Measurements from ENCODE around the gene NFATC1. TPM values are rescaled to one million over a fixed set of nuclear protein-coding genes. Genes with fewer than 3 reads are reported as not detected.
A peak's percentile ranks its signal among the peaks of the same experiment; 100 is the strongest.

The NFATC1 gene
- total and polyA plus RNA-seq, 9 donors: 7.0 to 17.1 (median 12.6) TPM

- no peak overlapping the region for H3K27ac ChIP-seq (ENCODE audit: low read length)
- H3K36me3 ChIP-seq (ENCODE audit: control insufficient read depth, insufficient read depth, low read length): peaks cover 34% of the 10 kb centered on the region
- 72% methylated on average over 21 of the region's 22 CpGs for WGBS (ENCODE audit: insufficient coverage)
- peaks cover 13% of the 10 kb centered on the region for H3K4me1 ChIP-seq (ENCODE audit: control insufficient read depth, insufficient read depth, low read length)
- no peaks in the 10 kb centered on the region for H3K9me3 ChIP-seq (replicated peaks; ENCODE audit: control insufficient read depth, low read depth, low read length)
- H3K27me3 ChIP-seq (ENCODE audit: control insufficient read depth, insufficient read depth, low read length): no peaks in the 10 kb centered on the region
- no peak overlapping the region for H3K4me3 ChIP-seq (ENCODE audit: low read length)
- no peak for DNase-seq
Observed at GRCh38 chr18:79490626-79491041, 94.9 kb downstream of the NFATC1 start.

- Histone ChIP-seq H3K4me1 (ENCODE audit: control insufficient read depth, insufficient read depth, low read length) (peaks cover 8% of the 10 kb centered on the region), H3K4me3 (ENCODE audit: low read length) (no peak overlapping the region), H3K27ac (ENCODE audit: low read length) (no peak overlapping the region), H3K9me3 (replicated peaks; ENCODE audit: control insufficient read depth, low read depth, low read length) (no peaks in the 10 kb centered on the region), H3K27me3 (ENCODE audit: control insufficient read depth, insufficient read depth, low read length) (no peaks in the 10 kb centered on the region), H3K36me3 (ENCODE audit: control insufficient read depth, insufficient read depth, low read length) (peaks cover 34% of the 10 kb centered on the region)
- WGBS (ENCODE audit: insufficient coverage): 83% methylated on average over 15 of the region's 19 CpGs
- no peak for DNase-seq
Observed at GRCh38 chr18:79491081-79491551, 95.4 kb downstream of the NFATC1 start.

GRCh38 chr18:79493211-79493800 is 97.6 kb downstream of the NFATC1 start:
- peaks cover 28% of the 10 kb centered on the region for H3K36me3 ChIP-seq (ENCODE audit: control insufficient read depth, insufficient read depth, low read length)
- H3K4me3 ChIP-seq (ENCODE audit: low read length): no peak overlapping the region
- H3K27me3 ChIP-seq (ENCODE audit: control insufficient read depth, insufficient read depth, low read length): no peaks in the 10 kb centered on the region
- H3K4me1 ChIP-seq (ENCODE audit: control insufficient read depth, insufficient read depth, low read length): peaks cover 17% of the 10 kb centered on the region
- WGBS (ENCODE audit: insufficient coverage): 91% methylated on average over 65 of the region's 65 CpGs
- H3K9me3 ChIP-seq (replicated peaks; ENCODE audit: control insufficient read depth, low read depth, low read length): peaks cover 9% of the 10 kb centered on the region
- no peak for DNase-seq
- no peak overlapping the region for H3K27ac ChIP-seq (ENCODE audit: low read length)

GRCh38 chr18:79493801-79494211 is 98.1 kb downstream of the NFATC1 start:
- H3K27me3 ChIP-seq (ENCODE audit: control insufficient read depth, insufficient read depth, low read length): no peaks in the 10 kb centered on the region
- H3K27ac ChIP-seq (ENCODE audit: low read length): no peak overlapping the region
- no peak overlapping the region for H3K4me3 ChIP-seq (ENCODE audit: low read length)
- peaks cover 24% of the 10 kb centered on the region for H3K36me3 ChIP-seq (ENCODE audit: control insufficient read depth, insufficient read depth, low read length)
- WGBS (ENCODE audit: insufficient coverage): 95% methylated on average over 41 of the region's 41 CpGs
- peaks cover 14% of the 10 kb centered on the region for H3K4me1 ChIP-seq (ENCODE audit: control insufficient read depth, insufficient read depth, low read length)
- no peak for DNase-seq
- peaks cover 14% of the 10 kb centered on the region for H3K9me3 ChIP-seq (replicated peaks; ENCODE audit: control insufficient read depth, low read depth, low read length)

- Histone ChIP-seq H3K4me3 (ENCODE audit: low read length) (no peak overlapping the region), H3K27me3 (ENCODE audit: control insufficient read depth, insufficient read depth, low read length) (no peaks in the 10 kb centered on the region), H3K9me3 (replicated peaks; ENCODE audit: control insufficient read depth, low read depth, low read length) (peaks cover 17% of the 10 kb centered on the region), H3K27ac (ENCODE audit: low read length) (no peak overlapping the region), H3K36me3 (ENCODE audit: control insufficient read depth, insufficient read depth, low read length) (peaks cover 21% of the 10 kb centered on the region), H3K4me1 (ENCODE audit: control insufficient read depth, insufficient read depth, low read length) (peaks cover 14% of the 10 kb centered on the region)
- WGBS (ENCODE audit: insufficient coverage): 96% methylated on average over 15 of the region's 16 CpGs
- DNase-seq: no peak
Observed at GRCh38 chr18:79494936-79495335, 99.2 kb downstream of the NFATC1 start.

GRCh38 chr18:79495591-79496071 is 99.9 kb downstream of the NFATC1 start:
- H3K4me1 ChIP-seq (ENCODE audit: control insufficient read depth, insufficient read depth, low read length): peaks cover 14% of the 10 kb centered on the region
- no peak for DNase-seq
- H3K27me3 ChIP-seq (ENCODE audit: control insufficient read depth, insufficient read depth, low read length): no peaks in the 10 kb centered on the region
- 95% methylated on average over 35 of the region's 37 CpGs for WGBS (ENCODE audit: insufficient coverage)
- no peak overlapping the region for H3K4me3 ChIP-seq (ENCODE audit: low read length)
- peaks cover 17% of the 10 kb centered on the region for H3K36me3 ChIP-seq (ENCODE audit: control insufficient read depth, insufficient read depth, low read length)
- peaks cover 17% of the 10 kb centered on the region for H3K9me3 ChIP-seq (replicated peaks; ENCODE audit: control insufficient read depth, low read depth, low read length)
- H3K27ac ChIP-seq (ENCODE audit: low read length): no peak overlapping the region

- Histone ChIP-seq H3K4me3 (ENCODE audit: low read length) (no peak overlapping the region), H3K27me3 (ENCODE audit: control insufficient read depth, insufficient read depth, low read length) (no peaks in the 10 kb centered on the region), H3K4me1 (ENCODE audit: control insufficient read depth, insufficient read depth, low read length) (peaks cover 14% of the 10 kb centered on the region), H3K36me3 (ENCODE audit: control insufficient read depth, insufficient read depth, low read length) (peaks cover 15% of the 10 kb centered on the region), H3K9me3 (replicated peaks; ENCODE audit: control insufficient read depth, low read depth, low read length) (peaks cover 17% of the 10 kb centered on the region), H3K27ac (ENCODE audit: low read length) (no peak overlapping the region)
- DNase-seq: no peak
- WGBS (ENCODE audit: insufficient coverage): 89% methylated on average over 31 of the region's 32 CpGs
Observed at GRCh38 chr18:79496237-79496977, 100.7 kb downstream of the NFATC1 start.

GRCh38 chr18:79496978-79497637 is 101.4 kb downstream of the NFATC1 start:
- Histone ChIP-seq H3K9me3 (replicated peaks; ENCODE audit: control insufficient read depth, low read depth, low read length) (peaks cover 17% of the 10 kb centered on the region), H3K4me1 (ENCODE audit: control insufficient read depth, insufficient read depth, low read length) (peaks cover 11% of the 10 kb centered on the region), H3K4me3 (ENCODE audit: low read length) (no peak overlapping the region), H3K27ac (ENCODE audit: low read length) (no peak overlapping the region), H3K36me3 (ENCODE audit: control insufficient read depth, insufficient read depth, low read length) (peaks cover 15% of the 10 kb centered on the region), H3K27me3 (ENCODE audit: control insufficient read depth, insufficient read depth, low read length) (no peaks in the 10 kb centered on the region)
- WGBS (ENCODE audit: insufficient coverage): 70% methylated on average over 18 of the region's 22 CpGs
- DNase-seq: peak; percentile 65

- Histone ChIP-seq H3K36me3 (ENCODE audit: control insufficient read depth, insufficient read depth, low read length) (peaks cover 15% of the 10 kb centered on the region), H3K4me3 (ENCODE audit: low read length) (no peak overlapping the region), H3K27ac (ENCODE audit: low read length) (no peak overlapping the region), H3K4me1 (ENCODE audit: control insufficient read depth, insufficient read depth, low read length) (peaks cover 11% of the 10 kb centered on the region), H3K9me3 (replicated peaks; ENCODE audit: control insufficient read depth, low read depth, low read length) (peaks cover 17% of the 10 kb centered on the region), H3K27me3 (ENCODE audit: control insufficient read depth, insufficient read depth, low read length) (no peaks in the 10 kb centered on the region)
- no CpG with 5 or more reads among the region's 4 CpGs for WGBS (ENCODE audit: insufficient coverage)
- no peak for DNase-seq
Observed at GRCh38 chr18:79497638-79498081, 101.9 kb downstream of the NFATC1 start.

GRCh38 chr18:79498662-79499061 is 102.9 kb downstream of the NFATC1 start:
- DNase-seq: no peak
- Histone ChIP-seq H3K4me3 (ENCODE audit: low read length) (no peak overlapping the region), H3K27me3 (ENCODE audit: control insufficient read depth, insufficient read depth, low read length) (no peaks in the 10 kb centered on the region), H3K27ac (ENCODE audit: low read length) (no peak overlapping the region), H3K9me3 (replicated peaks; ENCODE audit: control insufficient read depth, low read depth, low read length) (peaks cover 17% of the 10 kb centered on the region), H3K4me1 (ENCODE audit: control insufficient read depth, insufficient read depth, low read length) (peaks cover 11% of the 10 kb centered on the region), H3K36me3 (ENCODE audit: control insufficient read depth, insufficient read depth, low read length) (peaks cover 12% of the 10 kb centered on the region)
- no CpG with 5 or more reads among the region's 6 CpGs for WGBS (ENCODE audit: insufficient coverage)

Measured in muscle of leg (tissue), 11 donors.